RWPE2 (cell line): ENCODE measurements around the gene P3H2.
"Not testable (repeated sequence)": the region's sequence is repeated elsewhere in the genome, so short reads cannot be mapped to it uniquely, and the experiment has no call there.

Experiments
- ATAC-seq: fragments of 200-7000 bp; cut with Tn5 transposase; 3 replicates; pipeline ENCODE4 v1.9.1; 2021; ENCODE audit warnings: low read depth
- DNase-seq: peaks from one replicate; pipeline ENCODE4 v3.0.0-alpha.2; 2020; ENCODE audit warnings: low spot score
- H3K27ac ChIP-seq: fragments of 450-650 bp; 2 replicates; pipeline ENCODE4 v1.5.1; 2017; ENCODE audit warnings: mild to moderate bottlenecking; ENCODE audit not compliant: poor library complexity, severe bottlenecking
- H3K27me3 ChIP-seq: fragments of 250-450 bp; sonication (Bioruptor Pico); 2 replicates; pipeline ENCODE4 v1.5.1; 2021; ENCODE audit warnings: mild to moderate bottlenecking, moderate library complexity; ENCODE audit not compliant: insufficient read depth, poor library complexity, severe bottlenecking
- H3K36me3 ChIP-seq: fragments of 250-450 bp; sonication (Bioruptor Pico); 2 replicates; pipeline ENCODE4 v1.5.1; 2020; ENCODE audit warnings: low read depth, mild to moderate bottlenecking, moderate library complexity
- H3K4me1 ChIP-seq: fragments of 250-450 bp; sonication (Bioruptor Pico); 2 replicates; pipeline ENCODE4 v1.5.1; 2021; ENCODE audit warnings: mild to moderate bottlenecking, moderate library complexity; ENCODE audit not compliant: insufficient read depth, poor library complexity, severe bottlenecking
- H3K4me3 ChIP-seq: fragments of 250-450 bp; sonication (Bioruptor Pico); 2 replicates; pipeline ENCODE4 v1.5.1; 2021; ENCODE audit warnings: mild to moderate bottlenecking, moderate library complexity; ENCODE audit not compliant: severe bottlenecking
- H3K9me3 ChIP-seq: fragments of 250-450 bp; sonication (Bioruptor Pico); 2 replicates; pipeline ENCODE4 v1.5.1; 2021; ENCODE audit warnings: mild to moderate bottlenecking, moderate library complexity; ENCODE audit not compliant: severe bottlenecking
- TF ChIP-seq, protein P1 (sequence below): fragments of 450-650 bp; IDR thresholded peaks from one replicate; pipeline ENCODE4 v1.5.1; 2017; ENCODE audit warnings: mild to moderate bottlenecking, moderate library complexity; ENCODE audit not compliant: poor library complexity, severe bottlenecking

P3H2 gene

DNA sequence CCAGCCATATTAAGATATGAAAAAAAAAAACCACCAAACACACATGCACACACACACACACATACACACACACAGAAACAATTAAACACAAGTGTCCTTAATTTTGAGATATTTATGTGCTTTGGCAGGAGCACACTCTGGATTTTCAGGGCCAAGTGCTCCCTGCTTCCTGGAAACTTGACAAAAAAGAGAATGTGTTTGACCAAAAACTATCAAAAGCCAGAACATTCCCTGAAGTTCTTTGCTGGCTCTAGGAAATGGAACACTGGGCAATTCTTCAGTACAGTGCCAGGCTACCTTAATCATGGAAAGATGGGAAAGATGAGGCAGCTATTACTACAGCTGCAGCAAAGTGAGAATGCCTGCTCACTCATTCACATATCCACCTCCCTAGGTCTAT, 44.6 kb downstream of the P3H2 start:
- no peak; the same call in 2 of the 3 replicates for ATAC-seq
- H3K4me1 ChIP-seq: peaks cover 29% of the 10 kb centered on the region
- peak overlapping the region; percentile 97 for H3K27ac ChIP-seq
- no peaks in the 10 kb centered on the region for H3K27me3 ChIP-seq
- no peak for DNase-seq
- H3K36me3 ChIP-seq: no peaks in the 10 kb centered on the region
- no peak overlapping the region for H3K4me3 ChIP-seq
- no peaks in the 10 kb centered on the region for H3K9me3 ChIP-seq
- TF ChIP-seq, protein P1, sequence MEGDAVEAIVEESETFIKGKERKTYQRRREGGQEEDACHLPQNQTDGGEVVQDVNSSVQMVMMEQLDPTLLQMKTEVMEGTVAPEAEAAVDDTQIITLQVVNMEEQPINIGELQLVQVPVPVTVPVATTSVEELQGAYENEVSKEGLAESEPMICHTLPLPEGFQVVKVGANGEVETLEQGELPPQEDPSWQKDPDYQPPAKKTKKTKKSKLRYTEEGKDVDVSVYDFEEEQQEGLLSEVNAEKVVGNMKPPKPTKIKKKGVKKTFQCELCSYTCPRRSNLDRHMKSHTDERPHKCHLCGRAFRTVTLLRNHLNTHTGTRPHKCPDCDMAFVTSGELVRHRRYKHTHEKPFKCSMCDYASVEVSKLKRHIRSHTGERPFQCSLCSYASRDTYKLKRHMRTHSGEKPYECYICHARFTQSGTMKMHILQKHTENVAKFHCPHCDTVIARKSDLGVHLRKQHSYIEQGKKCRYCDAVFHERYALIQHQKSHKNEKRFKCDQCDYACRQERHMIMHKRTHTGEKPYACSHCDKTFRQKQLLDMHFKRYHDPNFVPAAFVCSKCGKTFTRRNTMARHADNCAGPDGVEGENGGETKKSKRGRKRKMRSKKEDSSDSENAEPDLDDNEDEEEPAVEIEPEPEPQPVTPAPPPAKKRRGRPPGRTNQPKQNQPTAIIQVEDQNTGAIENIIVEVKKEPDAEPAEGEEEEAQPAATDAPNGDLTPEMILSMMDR: no peak

DNA sequence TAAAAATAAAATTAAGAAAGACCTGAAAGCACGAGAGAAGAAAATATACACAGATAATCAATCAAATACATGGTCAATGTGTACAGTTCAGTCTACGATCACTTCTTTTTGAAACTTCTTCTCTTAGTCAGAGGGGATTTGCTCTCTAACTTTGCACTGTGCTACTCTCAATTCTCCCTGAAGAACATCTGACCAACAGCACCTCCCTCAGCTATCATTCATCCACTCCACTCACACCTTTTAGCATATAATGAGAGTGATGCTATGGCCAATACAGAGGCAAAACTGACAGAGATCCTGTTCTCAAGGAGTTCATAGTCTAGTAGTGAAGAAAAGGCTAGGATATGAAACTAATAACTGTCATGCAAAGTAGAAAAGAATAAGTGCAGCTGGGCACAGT, 45.9 kb downstream of the P3H2 start:
- TF ChIP-seq, protein P1: no peak
- Histone ChIP-seq H3K36me3 (no peaks in the 10 kb centered on the region), H3K27me3 (no peaks in the 10 kb centered on the region), H3K4me3 (no peak overlapping the region), H3K9me3 (no peaks in the 10 kb centered on the region), H3K4me1 (peaks cover 29% of the 10 kb centered on the region), H3K27ac (peak overlapping the region; percentile 97)
- DNase-seq (no peak), ATAC-seq (no peak)

DNA sequence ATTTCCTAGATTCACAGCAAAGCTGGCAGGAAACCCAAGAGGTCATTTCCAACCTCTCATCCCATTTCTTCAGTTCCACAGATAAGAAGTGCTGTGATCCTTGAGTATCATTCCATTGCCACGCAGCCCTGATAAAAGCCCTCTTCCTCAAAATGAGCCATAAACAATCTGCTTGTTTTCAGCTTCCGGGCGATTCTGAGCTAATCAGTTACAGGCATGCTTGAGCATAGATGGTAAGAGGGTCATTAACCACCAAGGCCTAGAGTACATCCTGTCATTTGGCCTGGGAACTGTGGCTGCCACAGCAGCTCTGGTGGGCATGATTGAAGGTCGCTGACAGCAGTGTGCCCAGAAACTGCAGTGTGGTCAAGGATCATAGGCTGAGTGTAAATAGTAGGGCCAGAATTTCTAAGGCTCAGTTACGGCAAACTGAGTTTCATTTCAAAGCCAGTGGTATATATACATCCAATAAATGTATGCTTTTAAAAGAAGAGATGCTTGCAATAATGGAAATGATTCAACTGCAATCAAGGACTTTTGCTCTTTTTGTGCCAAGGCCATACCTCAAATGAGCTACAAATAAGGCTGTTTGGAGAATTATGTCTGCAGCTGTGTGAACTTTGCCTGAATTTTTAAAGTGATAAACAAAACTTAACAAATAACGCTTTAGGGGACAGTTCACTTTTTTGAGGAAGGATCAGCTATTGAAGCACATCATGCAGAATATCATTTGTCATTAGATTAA, 47.3 kb downstream of the P3H2 start:
- TF ChIP-seq, protein P1: no peak
- H3K4me1 ChIP-seq: peaks cover 29% of the 10 kb centered on the region
- no peak overlapping the region for H3K27ac ChIP-seq
- no peak overlapping the region for H3K4me3 ChIP-seq
- no peaks in the 10 kb centered on the region for H3K36me3 ChIP-seq
- DNase-seq (no peak), ATAC-seq (no peak)
- H3K9me3 ChIP-seq: no peaks in the 10 kb centered on the region
- H3K27me3 ChIP-seq: no peaks in the 10 kb centered on the region

DNA sequence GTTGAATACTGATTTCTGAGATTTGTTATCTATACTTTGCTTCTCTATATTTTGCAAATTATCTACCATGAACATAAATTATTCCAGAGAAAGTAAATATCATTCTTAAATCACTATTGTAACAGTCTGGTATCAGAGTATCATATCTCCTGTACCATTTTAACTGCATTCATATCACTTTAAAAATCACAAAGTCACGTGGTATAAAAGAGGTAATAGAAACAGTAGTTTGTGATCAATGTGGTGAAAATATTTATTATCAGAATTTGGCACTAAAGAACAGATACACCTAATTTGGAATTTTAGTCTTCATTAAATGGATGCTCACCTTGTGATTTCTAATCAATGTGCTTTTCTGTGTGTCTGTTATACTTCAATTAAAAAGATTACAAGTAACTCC, 47.8 kb downstream of the P3H2 start:
- ATAC-seq: no peak
- Histone ChIP-seq H3K36me3 (no peaks in the 10 kb centered on the region), H3K4me1 (peaks cover 25% of the 10 kb centered on the region), H3K4me3 (no peak overlapping the region), H3K9me3 (no peaks in the 10 kb centered on the region), H3K27ac (no peak overlapping the region), H3K27me3 (no peaks in the 10 kb centered on the region)
- DNase-seq: no peak
- TF ChIP-seq, protein P1: no peak

DNA sequence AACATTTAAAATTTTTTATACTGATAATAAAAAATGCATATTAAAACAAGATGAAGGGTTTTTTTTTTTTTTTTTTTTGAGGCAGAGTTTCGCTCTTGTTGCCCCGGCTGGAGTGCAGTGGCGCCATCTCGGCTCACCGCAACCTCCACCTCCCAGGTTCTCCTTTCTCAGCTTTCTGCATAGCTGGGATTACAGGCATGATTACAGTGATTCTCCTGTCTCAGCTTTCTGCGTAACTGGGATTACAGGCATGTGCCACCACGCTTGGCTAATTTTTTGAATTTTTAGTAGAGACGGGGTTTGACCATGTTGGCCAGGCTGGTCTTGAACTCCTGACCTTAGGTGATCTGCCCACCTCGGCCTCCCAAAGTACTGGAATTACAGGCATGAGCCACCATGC, 48.8 kb downstream of the P3H2 start:
- not testable (repeated sequence) for H3K36me3 ChIP-seq, H3K27ac ChIP-seq, DNase-seq, H3K4me3 ChIP-seq, ATAC-seq, H3K27me3 ChIP-seq, H3K9me3 ChIP-seq
- H3K4me1 ChIP-seq: peaks cover 16% of the 10 kb centered on the region
